ENCODE results near the gene TMEFF2.

TMEFF2 gene

DNA sequence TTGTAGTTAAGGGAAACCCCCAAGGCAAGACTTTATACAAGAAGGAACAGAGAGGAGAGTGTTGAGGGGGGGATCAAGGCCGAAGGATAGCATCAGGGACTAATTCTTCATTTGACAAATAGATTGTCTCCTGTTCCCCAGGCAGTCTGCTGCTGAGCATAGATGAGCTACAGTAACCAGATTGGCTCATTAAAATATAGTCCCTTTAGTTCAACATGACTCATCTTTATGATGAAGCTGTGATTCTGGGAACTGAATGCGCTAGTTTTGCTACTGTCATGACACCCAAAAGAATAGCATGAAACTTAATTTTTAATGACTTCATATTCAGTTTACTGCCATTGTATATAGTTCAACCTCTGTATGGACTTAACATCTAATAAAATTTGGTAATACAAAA lies 35.5 kb downstream of the TMEFF2 start:
- TF ChIP-seq TAF1 (IDR thresholded peaks at IDR 0.05; ENCODE audit: low read depth, low read length) (no peak), POU2F2 (IDR thresholded peaks at IDR 0.05; ENCODE audit: low read depth, low read length) (no peak), PAX5 (IDR thresholded peaks at IDR 0.05; ENCODE audit: insufficient read depth, low read length, severe bottlenecking) (no peak), POLR2AphosphoS5 (IDR thresholded peaks at IDR 0.05; ENCODE audit: low read depth, low read length) (no peak), POLR2A (IDR thresholded peaks at IDR 0.05; ENCODE audit: low read depth, low read length) (no peak), SPI1 (IDR thresholded peaks at IDR 0.05; ENCODE audit: low read depth, low read length) (no peak)
- no peak for DNase-seq (ENCODE audit: insufficient read length, low spot score)
- no peak for FAIRE-seq

DNA sequence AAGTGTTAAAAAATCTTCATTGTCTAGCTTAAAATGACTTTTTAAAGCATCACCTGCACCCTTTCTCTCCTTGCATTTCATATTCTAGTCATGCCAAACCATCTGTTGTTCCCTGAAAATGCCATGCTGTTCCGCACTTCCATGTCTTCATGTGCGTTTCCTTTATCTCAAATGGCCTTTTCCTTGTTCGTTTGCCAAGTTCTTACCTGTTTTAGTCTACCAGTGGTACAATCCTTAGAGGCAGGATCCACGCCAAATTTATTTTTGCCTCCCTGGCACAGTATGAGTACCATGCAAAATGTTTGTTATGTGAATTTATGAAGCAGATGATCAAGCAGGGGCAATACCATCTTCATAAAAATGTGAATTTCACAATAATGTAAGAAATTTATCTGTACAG lies 37.0 kb downstream of the TMEFF2 start:
- no peak for FAIRE-seq
- no peak for DNase-seq (ENCODE audit: insufficient read length, low spot score)
- TF ChIP-seq POLR2AphosphoS5 (IDR thresholded peaks at IDR 0.05; ENCODE audit: low read depth, low read length) (no peak), SPI1 (IDR thresholded peaks at IDR 0.05; ENCODE audit: low read depth, low read length) (no peak), TAF1 (IDR thresholded peaks at IDR 0.05; ENCODE audit: low read depth, low read length) (no peak), POU2F2 (IDR thresholded peaks at IDR 0.05; ENCODE audit: low read depth, low read length) (no peak), PAX5 (IDR thresholded peaks at IDR 0.05; ENCODE audit: insufficient read depth, low read length, severe bottlenecking) (no peak), POLR2A (IDR thresholded peaks at IDR 0.05; ENCODE audit: low read depth, low read length) (no peak)

DNA sequence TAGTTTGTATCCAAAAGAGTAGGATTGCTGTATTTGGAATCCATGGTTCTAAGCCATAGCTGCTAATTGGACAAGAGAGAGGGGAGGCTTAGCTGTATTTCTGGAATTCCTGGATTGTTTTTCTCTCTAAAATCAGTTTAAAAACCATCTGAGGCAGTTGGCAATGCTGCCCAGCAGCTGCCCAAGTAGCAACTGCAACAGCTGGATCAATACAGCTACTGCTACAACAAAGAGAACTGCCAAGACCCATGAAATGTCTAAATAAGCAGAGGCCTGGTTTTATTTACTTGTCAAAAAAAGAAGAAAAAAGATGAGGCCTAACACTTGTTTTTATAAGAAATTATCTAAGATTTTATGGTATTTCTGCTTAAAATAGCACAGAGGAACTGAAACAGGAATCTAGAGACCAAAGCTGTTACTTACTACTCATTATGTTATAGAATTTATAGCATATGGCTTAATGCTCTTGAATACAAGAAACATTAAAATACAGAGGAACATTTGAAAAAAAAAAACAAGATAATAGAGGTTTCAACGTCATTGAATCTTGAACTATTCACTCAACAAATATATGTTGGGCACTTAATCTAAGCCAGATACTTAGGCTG lies 39.1 kb downstream of the TMEFF2 start:
- no peak for TF ChIP-seq POLR2AphosphoS5 (IDR thresholded peaks at IDR 0.05; ENCODE audit: low read depth, low read length)
- no peak for TF ChIP-seq TAF1 (IDR thresholded peaks at IDR 0.05; ENCODE audit: low read depth, low read length)
- no peak for TF ChIP-seq POU2F2 (IDR thresholded peaks at IDR 0.05; ENCODE audit: low read depth, low read length)
- TF ChIP-seq SPI1 (IDR thresholded peaks at IDR 0.05; ENCODE audit: low read depth, low read length) = peak; percentile 38; the same call in 1 of the 2 replicates
- TF ChIP-seq PAX5 (IDR thresholded peaks at IDR 0.05; ENCODE audit: insufficient read depth, low read length, severe bottlenecking) = no peak
- no peak for DNase-seq (ENCODE audit: insufficient read length, low spot score)
- no peak for FAIRE-seq

DNA sequence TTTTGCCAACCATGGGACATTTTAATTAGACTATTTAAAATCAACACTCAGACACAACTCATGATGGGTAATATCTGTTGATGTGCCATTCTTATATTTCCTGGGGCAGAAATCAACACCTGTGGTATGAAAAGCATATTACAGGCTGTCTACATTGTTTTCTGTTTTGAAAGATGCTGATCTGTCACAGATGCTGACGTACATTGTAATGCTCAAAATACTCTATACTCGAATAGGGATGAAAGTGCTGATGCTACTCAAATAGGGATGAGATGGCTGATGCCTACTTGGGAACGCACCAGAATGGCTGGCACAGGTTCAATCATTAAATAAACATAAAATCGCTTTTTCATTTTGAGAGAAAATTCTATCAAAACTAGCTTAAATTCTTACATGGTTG lies 41.2 kb downstream of the TMEFF2 start:
- TF ChIP-seq POLR2AphosphoS5 (IDR thresholded peaks at IDR 0.05; ENCODE audit: low read depth, low read length) (no peak), TAF1 (IDR thresholded peaks at IDR 0.05; ENCODE audit: low read depth, low read length) (no peak), POU2F2 (IDR thresholded peaks at IDR 0.05; ENCODE audit: low read depth, low read length) (no peak), PAX5 (IDR thresholded peaks at IDR 0.05; ENCODE audit: insufficient read depth, low read length, severe bottlenecking) (no peak), SPI1 (IDR thresholded peaks at IDR 0.05; ENCODE audit: low read depth, low read length) (no peak), POLR2A (IDR thresholded peaks at IDR 0.05; ENCODE audit: low read depth, low read length) (no peak)
- no peak for DNase-seq (ENCODE audit: insufficient read length, low spot score)
- FAIRE-seq = no peak

DNA sequence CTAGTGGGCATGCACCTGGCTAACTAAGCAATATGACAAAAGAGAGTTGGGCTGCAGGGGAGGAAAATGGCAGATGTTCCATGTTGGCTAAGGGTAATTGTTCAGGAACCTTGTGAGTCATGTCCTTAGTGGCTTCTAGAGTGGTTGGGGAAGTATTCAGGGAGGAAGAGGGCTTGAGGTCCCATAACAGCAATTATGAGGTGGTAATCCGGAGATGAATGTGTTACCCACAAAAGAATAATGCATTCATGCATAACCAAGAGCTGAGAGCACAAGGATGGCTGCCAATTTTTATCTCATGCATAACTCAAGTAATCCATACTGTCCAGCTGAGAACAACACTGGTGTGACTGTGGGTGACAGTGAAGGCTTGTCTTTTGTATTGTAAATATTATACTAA lies 42.9 kb downstream of the TMEFF2 start:
- DNase-seq (ENCODE audit: insufficient read length, low spot score) (no peak), FAIRE-seq (peak; percentile 35)
- TF ChIP-seq SPI1 (IDR thresholded peaks at IDR 0.05; ENCODE audit: low read depth, low read length) = 0 out of 2 replicates have a peak, but pooled peaks have one; percentile 7
- 0 out of 2 replicates have a peak, but pooled peaks have one; percentile 48 for TF ChIP-seq POU2F2 (IDR thresholded peaks at IDR 0.05; ENCODE audit: low read depth, low read length)
- no peak for TF ChIP-seq PAX5 (IDR thresholded peaks at IDR 0.05; ENCODE audit: insufficient read depth, low read length, severe bottlenecking)

DNA sequence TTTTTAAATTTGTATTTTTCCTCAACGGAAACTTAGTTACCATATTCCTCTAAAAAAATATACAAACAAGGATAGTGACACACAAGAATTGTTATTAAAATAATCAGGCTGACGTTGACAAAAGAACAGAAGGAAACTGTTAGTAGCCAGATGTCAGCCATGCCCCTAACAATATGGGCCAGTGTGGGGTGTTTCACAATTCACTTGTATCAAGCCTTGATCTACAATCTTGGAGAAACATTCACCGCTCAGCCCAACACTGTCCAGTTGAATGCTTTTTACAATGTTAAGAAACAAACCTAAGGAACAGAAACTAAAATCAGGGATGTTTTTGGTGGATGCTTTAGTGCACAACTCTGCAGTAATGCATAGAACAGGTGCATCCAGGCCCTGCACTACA lies 44.6 kb downstream of the TMEFF2 start:
- no peak for FAIRE-seq
- TF ChIP-seq POLR2AphosphoS5 (IDR thresholded peaks at IDR 0.05; ENCODE audit: low read depth, low read length) (no peak), POU2F2 (IDR thresholded peaks at IDR 0.05; ENCODE audit: low read depth, low read length) (no peak), POLR2A (IDR thresholded peaks at IDR 0.05; ENCODE audit: low read depth, low read length) (no peak), SPI1 (IDR thresholded peaks at IDR 0.05; ENCODE audit: low read depth, low read length) (no peak), TAF1 (IDR thresholded peaks at IDR 0.05; ENCODE audit: low read depth, low read length) (no peak), PAX5 (IDR thresholded peaks at IDR 0.05; ENCODE audit: insufficient read depth, low read length, severe bottlenecking) (no peak)
- no peak for DNase-seq (ENCODE audit: insufficient read length, low spot score)

DNA sequence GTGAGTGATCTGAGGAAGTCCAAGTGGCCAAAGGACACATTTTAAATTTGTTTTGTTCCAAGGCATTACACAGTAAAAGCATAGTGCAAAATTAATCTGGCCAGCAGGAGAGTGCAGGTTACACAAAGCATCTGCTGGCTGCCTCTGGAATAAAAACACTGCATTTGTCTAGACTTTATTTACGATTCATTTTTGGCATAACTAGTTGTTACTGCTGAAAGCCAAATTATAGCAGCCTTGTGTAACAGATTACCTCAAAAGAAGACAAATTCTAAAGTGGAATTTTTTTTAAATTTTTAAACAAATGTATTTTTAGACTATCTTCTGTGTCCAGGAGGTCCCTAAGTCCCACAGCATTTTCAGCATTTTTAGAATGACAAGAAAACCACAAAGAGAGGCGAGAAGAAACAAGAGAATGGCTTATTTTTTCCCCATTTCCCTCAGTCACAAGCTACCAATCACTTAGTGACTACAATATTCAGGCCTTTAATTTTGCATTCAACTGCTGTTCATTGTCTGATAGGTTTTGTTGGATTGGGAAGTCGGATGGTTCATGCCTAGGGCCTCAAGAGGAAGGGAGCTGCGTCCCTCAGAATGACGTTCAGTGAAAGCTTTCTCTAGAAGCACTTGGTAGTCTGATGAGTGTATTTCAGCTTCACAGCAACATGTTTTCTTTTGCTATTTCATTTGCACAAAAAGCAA lies 46.0 kb downstream of the TMEFF2 start:
- no peak for TF ChIP-seq POLR2A (IDR thresholded peaks at IDR 0.05; ENCODE audit: low read depth, low read length)
- no peak for TF ChIP-seq POLR2AphosphoS5 (IDR thresholded peaks at IDR 0.05; ENCODE audit: low read depth, low read length)
- no peak for TF ChIP-seq POU2F2 (IDR thresholded peaks at IDR 0.05; ENCODE audit: low read depth, low read length)
- TF ChIP-seq SPI1 (IDR thresholded peaks at IDR 0.05; ENCODE audit: low read depth, low read length) = no peak
- TF ChIP-seq PAX5 (IDR thresholded peaks at IDR 0.05; ENCODE audit: insufficient read depth, low read length, severe bottlenecking) = no peak
- TF ChIP-seq TAF1 (IDR thresholded peaks at IDR 0.05; ENCODE audit: low read depth, low read length) = no peak
- no peak for DNase-seq (ENCODE audit: insufficient read length, low spot score)
- FAIRE-seq = no peak

DNA sequence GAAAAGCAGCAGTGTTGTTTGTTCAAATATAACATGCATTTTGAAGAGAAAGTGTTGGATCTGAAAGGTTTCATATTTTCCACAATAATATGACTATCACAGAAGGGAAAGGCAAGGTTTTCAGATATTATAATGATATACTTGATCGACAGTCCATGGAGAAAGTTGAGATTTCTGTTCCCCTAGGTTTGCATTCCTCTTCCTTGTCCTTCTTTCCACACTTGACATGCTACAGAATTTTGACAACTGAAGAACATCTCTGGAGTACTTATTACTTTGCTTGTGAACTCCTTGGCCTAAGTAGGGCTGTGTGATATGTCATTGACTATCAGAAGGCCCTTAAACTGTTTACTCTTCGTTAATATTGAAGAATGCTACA lies 46.5 kb downstream of the TMEFF2 start:
- DNase-seq (ENCODE audit: insufficient read length, low spot score) (no peak), FAIRE-seq (no peak)
- TF ChIP-seq POU2F2 (IDR thresholded peaks at IDR 0.05; ENCODE audit: low read depth, low read length) = no peak
- no peak for TF ChIP-seq TAF1 (IDR thresholded peaks at IDR 0.05; ENCODE audit: low read depth, low read length)
- no peak for TF ChIP-seq SPI1 (IDR thresholded peaks at IDR 0.05; ENCODE audit: low read depth, low read length)
- TF ChIP-seq POLR2AphosphoS5 (IDR thresholded peaks at IDR 0.05; ENCODE audit: low read depth, low read length) = no peak
- TF ChIP-seq POLR2A (IDR thresholded peaks at IDR 0.05; ENCODE audit: low read depth, low read length) = no peak
- no peak for TF ChIP-seq PAX5 (IDR thresholded peaks at IDR 0.05; ENCODE audit: insufficient read depth, low read length, severe bottlenecking)

- DNase-seq (ENCODE audit: insufficient read length, low spot score) (no peak), FAIRE-seq (no peak)
- TF ChIP-seq POLR2A (IDR thresholded peaks at IDR 0.05; ENCODE audit: low read depth, low read length) (no peak), PAX5 (IDR thresholded peaks at IDR 0.05; ENCODE audit: insufficient read depth, low read length, severe bottlenecking) (no peak), POLR2AphosphoS5 (IDR thresholded peaks at IDR 0.05; ENCODE audit: low read depth, low read length) (no peak), POU2F2 (IDR thresholded peaks at IDR 0.05; ENCODE audit: low read depth, low read length) (no peak), TAF1 (IDR thresholded peaks at IDR 0.05; ENCODE audit: low read depth, low read length) (no peak), SPI1 (IDR thresholded peaks at IDR 0.05; ENCODE audit: low read depth, low read length) (no peak)
Measured at GRCh38 chr2:192146069-192147015, 48.4 kb downstream of the TMEFF2 start.

All from GM12891 (cell line).